22Rv1 (cell line): Measurements from ENCODE around the gene LGALS14.

Experiments used
- CTCF ChIP-seq: fragments of 450-650 bp; IDR thresholded peaks from 2 replicates; pipeline ENCODE4 v1.5.1; 2017; ENCODE audit warnings: mild to moderate bottlenecking
- ZFX ChIP-seq: fragments of 450-650 bp; IDR thresholded peaks from 2 replicates; pipeline ENCODE4 v1.6.1; 2017; ENCODE audit warnings: antibody characterized with exemption, borderline replicate concordance

- TF ChIP-seq CTCF (no peak), ZFX (no peak)
These were observed 23.7 kb upstream of the LGALS14 start for GRCh38 chr19:39680593-39680992.
